SK-N-SH (cell line): ENCODE measurements around the gene FLT4.
"Not testable (repeated sequence)": the region's sequence is repeated elsewhere in the genome, so short reads cannot be mapped to it uniquely, and the experiment has no call there.

ENCODE experiments used
- CHD2 ChIP-seq: fragments of 150-350 bp; IDR thresholded peaks from 2 replicates; pipeline ENCODE4 v1.6.1; 2018; ENCODE audit warnings: low read length; ENCODE audit not compliant: partially characterized antibody
- CTCF ChIP-seq: fragments of 200-600 bp; sonication (generic); IDR thresholded peaks from 2 replicates; pipeline ENCODE4 v1.6.1; 2017; ENCODE audit warnings: antibody characterized with exemption, mild to moderate bottlenecking, moderate library complexity
- ELF1 ChIP-seq: IDR thresholded peaks from 2 replicates; pipeline ENCODE4 v1.4.0; 2012
- EP300 ChIP-seq, 2 experiments: IDR thresholded peaks; 2 replicates each; pipeline versions ENCODE4 v1.4.0 to v1.6.1; 2012; ENCODE audit warnings: borderline replicate concordance in 1 of 2, low read depth in 1 of 2, low read length in 1 of 2
- FOXJ3 ChIP-seq: sonication (generic); formaldehyde crosslinking; IDR thresholded peaks from 2 replicates; pipeline ENCODE4 v1.5.1; 2020; ENCODE audit warnings: mild to moderate bottlenecking, missing genetic modification reagents
- MAX ChIP-seq: IDR thresholded peaks from 2 replicates; pipeline ENCODE4 v1.4.0; 2012; ENCODE audit warnings: low read depth
- NFIC ChIP-seq: IDR thresholded peaks from 2 replicates; pipeline ENCODE4 v1.4.0; 2012; ENCODE audit warnings: borderline replicate concordance
- PBX3 ChIP-seq: IDR thresholded peaks from 2 replicates; pipeline ENCODE4; 2012
- POLR2AphosphoS5 ChIP-seq: IDR thresholded peaks from 2 replicates; pipeline ENCODE4 v1.6.1; 2012; ENCODE audit warnings: low read depth, low read length
- REST ChIP-seq: IDR thresholded peaks from 2 replicates; pipeline ENCODE4 v1.6.1; 2012; ENCODE audit warnings: mild to moderate bottlenecking, low read depth, low read length, moderate library complexity
- SIN3A ChIP-seq: IDR thresholded peaks from 2 replicates; pipeline ENCODE4 v1.6.1; 2012; ENCODE audit warnings: low read depth, mild to moderate bottlenecking, low read length, moderate library complexity, borderline replicate concordance
- TCF12 ChIP-seq: IDR thresholded peaks from 2 replicates; pipeline ENCODE4 v1.4.0; 2012
- YY1 ChIP-seq: IDR thresholded peaks from 2 replicates; pipeline ENCODE4 v1.4.0; 2012; ENCODE audit warnings: low read depth, mild to moderate bottlenecking

- TF ChIP-seq CTCF; POLR2AphosphoS5; MAX; REST; NFIC; YY1; CHD2; PBX3; TCF12; SIN3A; FOXJ3; EP300 (IDR thresholded peaks at IDR 0.05; ENCODE audit: borderline replicate concordance in 1 of 2, low read depth in 1 of 2, low read length in 1 of 2); ELF1: not testable (repeated sequence)
Measured at GRCh38 chr5:180678319-180678718, 28.9 kb upstream of the FLT4 start.
